ENCODE measurements around the gene RBMS2. TPM values are rescaled to one million over a fixed set of nuclear protein-coding genes. Genes with fewer than 3 reads are reported as not detected.

RBMS2 gene
- total and polyA plus RNA-seq, 9 of the 15 experiments (the other 6 are each of a cell fraction or from before 2014, with no cell fraction given), result 0.08 to 10.5 (median 0.31) TPM

DNA sequence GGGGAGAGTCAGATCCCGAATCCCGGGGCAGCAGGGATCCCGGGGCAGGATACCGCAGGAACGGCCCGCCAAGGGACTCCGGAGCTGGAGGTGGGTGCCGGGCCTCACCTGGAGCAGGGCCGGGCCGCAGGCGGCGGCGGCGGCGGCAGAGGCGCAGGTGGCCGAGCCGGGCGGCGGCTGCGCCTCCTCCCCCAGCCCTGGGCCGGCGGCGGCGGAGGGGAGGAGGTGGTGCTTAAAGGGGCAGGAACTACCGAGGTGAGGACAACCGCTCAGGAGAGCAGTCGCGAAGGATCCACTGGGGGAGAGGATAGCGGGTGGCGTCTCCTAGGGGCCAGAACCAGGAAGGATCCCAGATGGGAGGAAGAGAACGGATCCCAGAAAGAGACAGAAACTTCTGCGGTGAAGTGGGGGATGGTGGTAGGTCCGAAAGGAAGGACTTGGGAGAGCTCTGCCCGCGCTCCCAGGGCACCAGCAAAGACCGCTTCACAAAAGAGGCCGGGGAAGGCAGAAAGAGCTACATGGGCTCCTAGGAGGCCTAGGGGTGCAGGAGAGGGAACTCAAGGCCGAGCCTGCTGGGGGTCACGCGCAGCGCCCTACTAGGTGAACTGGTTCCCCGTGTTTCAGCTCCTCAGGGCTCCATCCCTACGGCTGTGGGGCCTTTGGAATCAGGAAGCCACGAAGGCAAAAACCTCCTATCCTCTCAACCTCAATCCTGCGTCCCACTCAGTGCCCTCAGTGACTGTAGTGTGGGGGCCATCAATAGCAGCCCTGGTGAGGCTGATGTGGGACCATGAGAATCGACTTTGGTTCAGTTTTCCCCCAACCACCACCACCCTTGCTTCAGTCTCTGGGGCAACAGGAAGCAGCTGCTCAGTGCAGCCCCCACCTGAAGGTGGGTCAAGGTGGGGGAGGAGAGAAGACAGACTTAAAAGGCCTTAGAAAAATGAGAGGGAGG is 113.5 kb downstream of the RBMS2 start:
- H3K4me1 ChIP-seq (replicated peaks in 1 of 2; ENCODE audit: control insufficient read depth in 2 of 2, insufficient read depth in 2 of 2, low read length in 2 of 2), result peaks cover 37 to 42% of the 10 kb centered on the region in 2 experiments
- TF ChIP-seq HMGN3 (IDR thresholded peaks at IDR 0.05; ENCODE audit: borderline replicate concordance, extremely low read depth, insufficient read length, low read depth, low read length), result peak; percentile 67
- TF ChIP-seq ERF (CRISPR knock-in tag; IDR thresholded peaks at IDR 0.05), result no peak
- peak; percentile 63 to 80 (median 76) for TF ChIP-seq CTCF (IDR thresholded peaks at IDR 0.05 in 2 of 3, conservative IDR thresholded peaks at IDR 0.05 in 1 of 3; ENCODE audit: insufficient read depth in 2 of 3, low read depth in 1 of 3, low read length in 3 of 3)
- peak in 1 of 2 experiments; percentile 4; a peak in 1 of 4 replicates for TF ChIP-seq TEAD1 (CRISPR knock-in tag; IDR thresholded peaks at IDR 0.05)
- no peak for TF ChIP-seq MECOM (CRISPR knock-in tag; IDR thresholded peaks at IDR 0.05)
- TF ChIP-seq, protein P1, sequence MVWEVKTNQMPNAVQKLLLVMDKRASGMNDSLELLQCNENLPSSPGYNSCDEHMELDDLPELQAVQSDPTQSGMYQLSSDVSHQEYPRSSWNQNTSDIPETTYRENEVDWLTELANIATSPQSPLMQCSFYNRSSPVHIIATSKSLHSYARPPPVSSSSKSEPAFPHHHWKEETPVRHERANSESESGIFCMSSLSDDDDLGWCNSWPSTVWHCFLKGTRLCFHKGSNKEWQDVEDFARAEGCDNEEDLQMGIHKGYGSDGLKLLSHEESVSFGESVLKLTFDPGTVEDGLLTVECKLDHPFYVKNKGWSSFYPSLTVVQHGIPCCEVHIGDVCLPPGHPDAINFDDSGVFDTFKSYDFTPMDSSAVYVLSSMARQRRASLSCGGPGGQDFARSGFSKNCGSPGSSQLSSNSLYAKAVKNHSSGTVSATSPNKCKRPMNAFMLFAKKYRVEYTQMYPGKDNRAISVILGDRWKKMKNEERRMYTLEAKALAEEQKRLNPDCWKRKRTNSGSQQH (CRISPR knock-in tag; IDR thresholded peaks at IDR 0.05), result 0 out of 2 replicates have a peak, but pooled peaks have one; percentile 5
- TF ChIP-seq RBBP5 (IDR thresholded peaks at IDR 0.05; ENCODE audit: borderline replicate concordance, insufficient read depth, low read length, poor library complexity, severe bottlenecking), result peak; percentile 66
- peak; percentile 48 for TF ChIP-seq CHD1 (IDR thresholded peaks at IDR 0.05; ENCODE audit: low read length)
- TF ChIP-seq CCNT2 (IDR thresholded peaks at IDR 0.05; ENCODE audit: borderline replicate concordance, extremely low read depth, insufficient read length, low read depth, low read length), result peak; percentile 75
- TF ChIP-seq, protein P2, sequence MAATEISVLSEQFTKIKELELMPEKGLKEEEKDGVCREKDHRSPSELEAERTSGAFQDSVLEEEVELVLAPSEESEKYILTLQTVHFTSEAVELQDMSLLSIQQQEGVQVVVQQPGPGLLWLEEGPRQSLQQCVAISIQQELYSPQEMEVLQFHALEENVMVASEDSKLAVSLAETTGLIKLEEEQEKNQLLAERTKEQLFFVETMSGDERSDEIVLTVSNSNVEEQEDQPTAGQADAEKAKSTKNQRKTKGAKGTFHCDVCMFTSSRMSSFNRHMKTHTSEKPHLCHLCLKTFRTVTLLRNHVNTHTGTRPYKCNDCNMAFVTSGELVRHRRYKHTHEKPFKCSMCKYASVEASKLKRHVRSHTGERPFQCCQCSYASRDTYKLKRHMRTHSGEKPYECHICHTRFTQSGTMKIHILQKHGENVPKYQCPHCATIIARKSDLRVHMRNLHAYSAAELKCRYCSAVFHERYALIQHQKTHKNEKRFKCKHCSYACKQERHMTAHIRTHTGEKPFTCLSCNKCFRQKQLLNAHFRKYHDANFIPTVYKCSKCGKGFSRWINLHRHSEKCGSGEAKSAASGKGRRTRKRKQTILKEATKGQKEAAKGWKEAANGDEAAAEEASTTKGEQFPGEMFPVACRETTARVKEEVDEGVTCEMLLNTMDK (IDR thresholded peaks at IDR 0.05; ENCODE audit: borderline replicate concordance, insufficient read depth, low read depth, low read length, poor library complexity, severe bottlenecking), result peak; percentile 45
- no peak for TF ChIP-seq PCBP1 (IDR thresholded peaks at IDR 0.05; ENCODE audit: low read depth, low read length, poor library complexity, severe bottlenecking)
- TF ChIP-seq NFIX (CRISPR knock-in tag; IDR thresholded peaks at IDR 0.05; ENCODE audit: low read depth), result no peak
- TF ChIP-seq SETDB1 (IDR thresholded peaks at IDR 0.05; ENCODE audit: low read length), result no peak

More for the DNA sequence above, 113.5 kb downstream of the RBMS2 start:
- intact Hi-C loops (cut with micrococcal nuclease) (loop anchor here (5.0 to 10.0 kb wide), 5 partner anchors 117 to 518 kb away; partner anchors contain the start of genes APOF, NAB2, PRIM1 and RPL41), in situ Hi-C loops (cut with MboI) (no loop called here)
- ChIA-PET POLR2A (interaction anchor here (0.6 to 3.4 kb wide), 12 partner anchors 8 to 121 kb away, joined by 3 to 42 read pairs (median 6); partner anchors contain the start of genes ATP5F1B and NACA), CTCF (ENCODE audit: low intra/inter-chr PET ratio) (interaction anchor here (0.6 to 2.4 kb wide), 4 partner anchors 35 to 122 kb away, joined by 3 to 10 read pairs (median 4); no protein-coding TSS in a partner anchor)
- ATAC-seq (peak; percentile 65), DNase-seq (ENCODE audit: extremely low read depth in 1 of 4, low spot score in 3 of 4) (peak; percentile 76 to 93 (median 84)), FAIRE-seq (peak; percentile 35)
- Histone ChIP-seq H3K27me3 (ENCODE audit: control insufficient read depth in 2 of 2, insufficient read depth in 2 of 2, low read length in 2 of 2) (no peaks in the 10 kb centered on the region), H3K4me2 (ENCODE audit: insufficient read depth, low read length) (peak overlapping the region; percentile 96), H3K27ac (ENCODE audit: extremely low read depth, low read depth, low read length) (peak overlapping the region; percentile 86), H3K4me3 (peak overlapping the region; percentile 85), H3K9me1 (ENCODE audit: control insufficient read depth, insufficient read depth, low read length) (no peaks in the 10 kb centered on the region), H3K9me3 (replicated peaks; ENCODE audit: control insufficient read depth, insufficient read depth, low read depth, low read length) (no peaks in the 10 kb centered on the region), H3K36me3 (ENCODE audit: control insufficient read depth, insufficient read depth, low read length) (peaks cover 36% of the 10 kb centered on the region), H4K20me1 (replicated peaks; ENCODE audit: control insufficient read depth, insufficient read depth, low read length) (no peaks in the 10 kb centered on the region), H2AFZ (ENCODE audit: low read depth, low read length) (peak overlapping the region; percentile 92), H3K79me2 (ENCODE audit: control insufficient read depth, insufficient read depth, low read length) (peaks cover 62% of the 10 kb centered on the region), H3K9ac (ENCODE audit: insufficient read depth in 1 of 2, low read depth in 2 of 2, low read length in 2 of 2) (peak overlapping the region; percentile 74 to 94)
- 4% methylated on average over 17 of the region's 47 CpGs for WGBS (ENCODE audit: insufficient coverage, low coverage, missing lambda C conversion rate)
- BruUV-seq (replicated peaks), result TSS peak; percentile 70

Measured in K562 (cell line).